ENCODE data around the gene MAP3K20.
"Not testable (repeated sequence)": the region's sequence is repeated elsewhere in the genome, so short reads cannot be mapped to it uniquely, and the experiment has no call there.

Gene MAP3K20

GRCh38 chr2:173272849-173273248 lies 197.2 kb downstream of the MAP3K20 start:
- DNase-seq (ENCODE audit: low read depth, low spot score): no peak

GRCh38 chr2:173278794-173279526 lies 203.3 kb downstream of the MAP3K20 start:
- DNase-seq (ENCODE audit: low read depth, low spot score): no peak

GRCh38 chr2:173279527-173279868 lies 203.9 kb downstream of the MAP3K20 start:
- DNase-seq (ENCODE audit: low read depth, low spot score): no peak

GRCh38 chr2:173280853-173281252 lies 205.2 kb downstream of the MAP3K20 start:
- no peak for DNase-seq (ENCODE audit: low read depth, low spot score)

GRCh38 chr2:173281898-173282297 lies 206.3 kb downstream of the MAP3K20 start:
- not testable (repeated sequence) for DNase-seq (ENCODE audit: low read depth, low spot score)

- no peak for DNase-seq (ENCODE audit: low read depth, low spot score)
These were observed 207.3 kb downstream of the MAP3K20 start for GRCh38 chr2:173282795-173283545.

- DNase-seq (ENCODE audit: low read depth, low spot score): no peak
These were observed 210.6 kb downstream of the MAP3K20 start for GRCh38 chr2:173286153-173286809.

GRCh38 chr2:173287594-173287993 lies 211.9 kb downstream of the MAP3K20 start:
- DNase-seq (ENCODE audit: low read depth, low spot score): no peak

- no peak for DNase-seq (ENCODE audit: low read depth, low spot score)
These were observed 212.9 kb downstream of the MAP3K20 start for GRCh38 chr2:173288561-173288960.

- no peak for DNase-seq (ENCODE audit: low read depth, low spot score)
These were observed 214.4 kb downstream of the MAP3K20 start for GRCh38 chr2:173290046-173290445.

- no peak for DNase-seq (ENCODE audit: low read depth, low spot score)
These were observed 214.9 kb downstream of the MAP3K20 start for GRCh38 chr2:173290518-173290917.

GRCh38 chr2:173291412-173291811 lies 215.8 kb downstream of the MAP3K20 start:
- no peak for DNase-seq (ENCODE audit: low read depth, low spot score)

GRCh38 chr2:173296235-173296634 lies 220.6 kb downstream of the MAP3K20 start:
- no peak for DNase-seq (ENCODE audit: low read depth, low spot score)

- DNase-seq (ENCODE audit: low read depth, low spot score): no peak
These were observed 223.0 kb downstream of the MAP3K20 start for GRCh38 chr2:173298536-173299097.

- DNase-seq (ENCODE audit: low read depth, low spot score): no peak
These were observed 224.1 kb downstream of the MAP3K20 start for GRCh38 chr2:173299764-173300163.

- DNase-seq (ENCODE audit: low read depth, low spot score): no peak
These were observed 224.8 kb downstream of the MAP3K20 start for GRCh38 chr2:173300458-173300857.

GRCh38 chr2:173301549-173301948 lies 225.9 kb downstream of the MAP3K20 start:
- DNase-seq (ENCODE audit: low read depth, low spot score): not testable (repeated sequence)

GRCh38 chr2:173305303-173305702 lies 229.7 kb downstream of the MAP3K20 start:
- DNase-seq (ENCODE audit: low read depth, low spot score): no peak

GRCh38 chr2:173307293-173307692 lies 231.6 kb downstream of the MAP3K20 start:
- DNase-seq (ENCODE audit: low read depth, low spot score): no peak

- not testable (repeated sequence) for DNase-seq (ENCODE audit: low read depth, low spot score)
These were observed 233.7 kb downstream of the MAP3K20 start for GRCh38 chr2:173309370-173309769.

- DNase-seq (ENCODE audit: low read depth, low spot score): no peak
These were observed 236.4 kb downstream of the MAP3K20 start for GRCh38 chr2:173311844-173312606.
